ENCODE data around the gene CHRM1. TPM values are rescaled to one million over a fixed set of nuclear protein-coding genes. Genes with fewer than 3 reads are reported as not detected.
A peak's percentile ranks its signal among the peaks of the same experiment; 100 is the strongest.

Gene CHRM1, protein sequence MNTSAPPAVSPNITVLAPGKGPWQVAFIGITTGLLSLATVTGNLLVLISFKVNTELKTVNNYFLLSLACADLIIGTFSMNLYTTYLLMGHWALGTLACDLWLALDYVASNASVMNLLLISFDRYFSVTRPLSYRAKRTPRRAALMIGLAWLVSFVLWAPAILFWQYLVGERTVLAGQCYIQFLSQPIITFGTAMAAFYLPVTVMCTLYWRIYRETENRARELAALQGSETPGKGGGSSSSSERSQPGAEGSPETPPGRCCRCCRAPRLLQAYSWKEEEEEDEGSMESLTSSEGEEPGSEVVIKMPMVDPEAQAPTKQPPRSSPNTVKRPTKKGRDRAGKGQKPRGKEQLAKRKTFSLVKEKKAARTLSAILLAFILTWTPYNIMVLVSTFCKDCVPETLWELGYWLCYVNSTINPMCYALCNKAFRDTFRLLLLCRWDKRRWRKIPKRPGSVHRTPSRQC
- total RNA-seq, result under 1 TPM in 2 of 4 donors, not detected in 2; 0.09 to 0.24 TPM
- polyA plus RNA-seq, result 0.07 TPM
- long read RNA-seq, donor 1, result 0 reads
- long read RNA-seq, donor 2, partial matches to known transcripts, result 0 of 1 reads
- long read RNA-seq, donor 2, other reads (novel, unspliced or antisense), result 0 of 1 reads
- long read RNA-seq, donor 3, result 0 reads
- long read RNA-seq, donor 4, result 0 reads

DNA sequence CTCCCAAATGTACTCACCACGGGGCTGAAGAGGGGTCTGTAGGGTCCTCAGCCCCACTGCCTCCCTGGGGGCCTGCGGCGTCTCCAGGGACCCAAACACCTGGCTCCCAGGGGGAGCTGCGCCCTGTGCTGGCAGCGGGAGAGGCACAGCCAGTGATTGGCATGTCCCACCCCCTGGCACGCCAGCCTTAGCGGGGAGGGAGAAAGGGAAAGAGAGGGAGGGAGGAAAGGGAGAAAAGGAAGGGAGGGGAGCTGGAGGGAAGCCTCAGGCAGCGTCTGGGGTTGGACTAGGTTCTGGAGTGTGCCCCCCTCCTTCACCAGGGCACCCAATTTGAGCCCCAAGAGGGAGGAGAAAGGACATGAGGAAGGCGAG lies at the start of gene CHRM1:
Gene CHRM1 (minus strand): TSS at position 163 of the 372 bp plus-strand sequence. CDS start 10,263 bp downstream, outside the sequence.
- H3K4me1 ChIP-seq (ENCODE audit: control insufficient read depth, insufficient read depth, low read length), result no peaks in the 10 kb centered on the region
- ATAC-seq (peak in 1 of 2 donors; percentile 5), DNase-seq (no peak)
- no peaks in the 10 kb centered on the region for H3K9me3 ChIP-seq (ENCODE audit: control insufficient read depth, low read length)
- WGBS, result 26% methylated on average over 9 of the region's 9 CpGs
- no peaks in the 10 kb centered on the region for H3K27me3 ChIP-seq (ENCODE audit: control insufficient read depth, insufficient read depth)
- intact Hi-C loops (cut with DNase I), result no loop called here
- no peak within 1 kb of the TSS for H3K4me3 ChIP-seq (ENCODE audit: low read length)
- no peak within 1 kb of the TSS for H3K27ac ChIP-seq (ENCODE audit: low read length)

DNA sequence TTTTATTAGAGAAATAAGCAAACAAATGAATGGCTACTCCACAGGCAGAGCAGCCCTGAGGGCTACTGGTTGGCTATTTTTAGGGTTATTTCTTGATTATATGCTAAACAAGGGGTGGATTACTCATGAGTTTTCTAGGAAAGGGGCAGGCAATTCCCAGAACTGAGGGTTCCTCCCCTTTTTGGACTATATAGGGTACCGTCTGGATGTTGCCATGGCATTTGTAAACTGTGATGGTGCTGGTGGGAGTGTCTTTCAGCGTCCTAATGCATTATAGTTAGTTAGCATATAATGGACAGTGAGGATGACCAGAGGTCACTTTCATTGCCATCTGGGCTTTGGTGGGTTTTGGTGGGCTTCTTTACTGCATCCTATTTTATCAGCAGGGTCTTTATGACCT lies 44.4 kb upstream of the CHRM1 start:
- no peaks in the 10 kb centered on the region for H3K4me1 ChIP-seq (ENCODE audit: control insufficient read depth, insufficient read depth, low read length)
- no peaks in the 10 kb centered on the region for H3K27me3 ChIP-seq (ENCODE audit: control insufficient read depth, insufficient read depth)
- no peak overlapping the region for H3K4me3 ChIP-seq (ENCODE audit: low read length)
- no peak overlapping the region for H3K27ac ChIP-seq (ENCODE audit: low read length)
- ATAC-seq, result no peak
- H3K9me3 ChIP-seq (ENCODE audit: control insufficient read depth, low read length), result no peaks in the 10 kb centered on the region
- 41% methylated on average over 2 of the region's 2 CpGs for WGBS
- DNase-seq, result no peak
- intact Hi-C loops (cut with DNase I), result no loop called here

DNA sequence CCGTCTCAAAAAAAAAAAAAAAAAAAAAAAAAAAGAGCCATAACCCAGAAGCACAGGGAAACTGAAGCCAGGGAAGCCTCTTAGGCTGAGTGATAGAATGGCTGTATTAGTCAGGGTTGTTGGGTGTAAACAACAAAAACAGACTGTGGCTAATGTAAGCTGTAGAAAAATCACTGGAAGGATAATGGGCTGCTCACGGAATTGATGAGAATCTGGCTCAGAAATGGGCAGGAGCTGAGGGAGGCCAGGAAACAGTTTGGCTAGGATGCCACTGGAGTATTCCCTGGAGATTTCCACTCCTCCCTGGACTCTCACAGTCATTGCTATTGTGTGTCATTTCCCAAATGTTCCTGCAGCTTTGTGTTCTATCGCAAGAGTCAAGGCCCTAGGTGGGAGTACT lies 41.2 kb upstream of the CHRM1 start:
- Histone ChIP-seq H3K4me3 (ENCODE audit: low read length) (no peak overlapping the region), H3K27ac (ENCODE audit: low read length) (no peak overlapping the region), H3K4me1 (ENCODE audit: control insufficient read depth, insufficient read depth, low read length) (no peaks in the 10 kb centered on the region), H3K27me3 (ENCODE audit: control insufficient read depth, insufficient read depth) (no peaks in the 10 kb centered on the region), H3K9me3 (ENCODE audit: control insufficient read depth, low read length) (no peaks in the 10 kb centered on the region)
- ATAC-seq (no peak), DNase-seq (no peak)
- intact Hi-C loops (cut with DNase I), result no loop called here
- 62% methylated on average over 3 of the region's 3 CpGs for WGBS

DNA sequence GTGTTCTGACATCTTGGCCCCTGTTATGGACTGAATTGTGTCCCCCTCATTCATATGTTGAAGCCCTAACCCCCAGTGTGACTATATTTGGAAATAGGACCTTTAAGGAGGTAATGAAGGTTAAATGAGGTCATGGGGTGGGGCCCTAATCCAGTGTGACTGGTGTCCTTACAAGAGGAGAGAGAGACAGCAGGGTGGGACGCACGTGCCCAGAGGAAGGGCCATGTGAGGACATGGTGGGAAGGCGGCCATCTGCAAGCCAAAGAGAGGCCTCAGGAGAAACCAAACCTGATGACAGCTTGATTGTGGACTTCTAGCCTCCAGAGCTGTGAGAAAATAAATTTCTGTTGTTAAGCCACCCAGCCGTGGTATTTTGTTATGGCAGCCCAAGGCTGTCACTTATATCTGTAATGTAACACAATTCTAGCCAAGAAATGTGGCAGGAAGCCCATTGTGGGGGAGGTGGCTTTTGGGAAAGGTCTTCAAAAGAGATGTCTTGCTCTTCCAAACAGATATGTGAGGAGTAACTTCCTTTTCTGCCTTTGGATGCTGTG lies 39.9 kb upstream of the CHRM1 start:
- WGBS, result 54% methylated on average over 4 of the region's 4 CpGs
- intact Hi-C loops (cut with DNase I), result no loop called here

DNA sequence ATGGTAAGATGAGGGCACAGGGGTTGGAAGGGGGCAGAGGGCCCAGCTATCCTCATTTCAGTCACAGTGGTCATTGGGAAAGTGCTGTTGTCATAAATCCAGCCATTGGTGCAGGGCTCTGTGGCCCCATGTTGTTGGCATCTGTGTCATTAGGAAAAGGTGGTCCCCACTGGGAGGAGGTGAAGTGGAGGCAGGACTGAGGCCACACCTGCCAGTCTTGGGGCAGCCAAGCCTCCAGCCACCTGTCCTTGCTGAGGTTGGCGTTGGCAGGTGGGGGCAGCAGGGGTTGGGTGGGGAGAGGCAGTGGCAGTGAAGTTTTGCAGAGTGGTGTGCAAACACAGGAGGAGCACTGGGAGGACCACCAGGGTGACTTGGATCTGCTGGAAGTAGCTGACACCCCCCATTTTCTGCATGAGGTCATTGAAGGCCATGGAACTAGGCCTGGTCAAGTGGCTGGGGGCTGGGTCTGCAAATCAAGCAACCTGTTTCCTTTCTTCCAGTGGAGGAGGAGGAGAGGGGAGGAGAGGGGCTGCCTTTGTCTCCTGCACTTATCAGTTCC lies 38.3 kb upstream of the CHRM1 start:
- ATAC-seq (no peak), DNase-seq (no peak)
- intact Hi-C loops (cut with DNase I), result no loop called here

More for the DNA sequence above, 39.9 kb upstream of the CHRM1 start:
- H3K4me1 ChIP-seq (ENCODE audit: control insufficient read depth, insufficient read depth, low read length), result no peaks in the 10 kb centered on the region
- ATAC-seq, result no peak
- no peaks in the 10 kb centered on the region for H3K9me3 ChIP-seq (ENCODE audit: control insufficient read depth, low read length)
- H3K27ac ChIP-seq (ENCODE audit: low read length), result no peak overlapping the region
- no peaks in the 10 kb centered on the region for H3K27me3 ChIP-seq (ENCODE audit: control insufficient read depth, insufficient read depth)
- H3K4me3 ChIP-seq (ENCODE audit: low read length), result no peak overlapping the region
- DNase-seq, result no peak

DNA sequence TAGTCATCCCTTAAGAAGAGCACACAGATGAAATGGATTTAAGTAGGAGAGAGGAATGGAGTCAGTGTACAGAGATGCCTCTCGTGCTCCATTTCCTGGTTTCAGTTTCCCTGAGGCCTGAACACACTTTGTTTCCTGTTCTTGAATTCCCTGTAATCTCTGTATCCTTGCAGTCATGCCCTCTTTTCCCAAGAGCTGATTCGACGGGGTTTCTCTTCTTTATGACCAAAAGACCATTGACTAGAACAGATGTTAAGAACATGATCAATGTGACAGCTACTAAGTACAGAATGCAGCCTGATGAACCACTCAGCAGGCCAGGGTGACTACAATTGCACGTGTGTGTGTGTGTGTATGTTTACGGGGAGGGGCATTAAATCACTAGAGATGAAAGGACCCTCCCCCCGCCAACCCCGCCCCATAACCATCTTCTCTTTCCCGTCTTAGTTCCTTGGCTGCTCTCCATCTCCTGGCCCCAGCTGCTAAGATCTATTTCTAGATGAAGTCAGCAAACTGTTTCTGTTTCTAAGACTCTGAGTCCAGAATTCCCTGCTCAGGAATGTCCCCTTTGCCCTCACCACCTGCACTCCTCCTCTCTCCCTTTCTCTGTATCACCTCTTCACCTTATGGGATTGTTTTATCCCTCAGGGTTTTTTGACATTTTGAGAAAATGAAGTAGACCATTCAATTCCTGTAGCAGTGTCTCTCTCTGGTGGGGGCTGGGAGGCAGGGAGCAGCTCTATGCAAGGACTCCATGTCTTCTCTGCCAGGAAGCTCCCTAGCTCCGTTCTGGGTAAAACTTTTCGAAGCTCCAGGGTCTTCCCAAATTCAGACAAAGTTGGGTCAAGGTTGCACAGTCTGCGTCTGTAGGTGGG lies 37.6 kb upstream of the CHRM1 start:
- DNase-seq (no peak), ATAC-seq (no peak)
- no peaks in the 10 kb centered on the region for H3K27me3 ChIP-seq (ENCODE audit: control insufficient read depth, insufficient read depth)
- 27% methylated on average over 11 of the region's 11 CpGs for WGBS
- no peak overlapping the region for H3K27ac ChIP-seq (ENCODE audit: low read length)
- intact Hi-C loops (cut with DNase I), result no loop called here
- H3K4me1 ChIP-seq (ENCODE audit: control insufficient read depth, insufficient read depth, low read length), result no peaks in the 10 kb centered on the region
- H3K9me3 ChIP-seq (ENCODE audit: control insufficient read depth, low read length), result no peaks in the 10 kb centered on the region
- no peak overlapping the region for H3K4me3 ChIP-seq (ENCODE audit: low read length)

More for the DNA sequence above, 38.3 kb upstream of the CHRM1 start:
- WGBS, result 94% methylated on average over 1 of the region's 1 CpG
- H3K27me3 ChIP-seq (ENCODE audit: control insufficient read depth, insufficient read depth), result no peaks in the 10 kb centered on the region
- H3K4me1 ChIP-seq (ENCODE audit: control insufficient read depth, insufficient read depth, low read length), result no peaks in the 10 kb centered on the region
- no peak overlapping the region for H3K27ac ChIP-seq (ENCODE audit: low read length)
- no peaks in the 10 kb centered on the region for H3K9me3 ChIP-seq (ENCODE audit: control insufficient read depth, low read length)
- no peak overlapping the region for H3K4me3 ChIP-seq (ENCODE audit: low read length)

DNA sequence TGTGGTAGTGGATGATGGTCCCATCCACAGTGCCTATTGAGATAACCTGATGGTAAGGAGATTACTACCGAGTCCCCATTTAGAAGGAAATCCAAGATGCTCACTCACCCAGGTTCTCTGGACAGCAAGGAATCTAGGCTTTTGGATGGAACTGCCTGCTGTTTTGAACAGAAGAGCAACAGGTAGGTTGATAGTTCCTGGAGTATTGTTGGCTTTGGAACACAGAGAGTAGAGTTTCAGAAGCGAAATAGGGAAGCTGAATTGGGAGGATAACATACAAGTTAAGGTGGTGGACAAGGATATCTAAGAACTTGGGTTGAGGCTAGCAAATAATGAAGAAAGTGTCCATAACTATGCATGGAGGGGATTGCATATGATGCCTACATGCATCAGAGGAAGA lies 36.0 kb upstream of the CHRM1 start:
- Histone ChIP-seq H3K4me1 (ENCODE audit: control insufficient read depth, insufficient read depth, low read length) (no peaks in the 10 kb centered on the region), H3K4me3 (ENCODE audit: low read length) (no peak overlapping the region), H3K27ac (ENCODE audit: low read length) (no peak overlapping the region), H3K27me3 (ENCODE audit: control insufficient read depth, insufficient read depth) (no peaks in the 10 kb centered on the region), H3K9me3 (ENCODE audit: control insufficient read depth, low read length) (no peaks in the 10 kb centered on the region)
- no peak for ATAC-seq
- whole genome bisulfite sequencing, result 96% methylated on average over 2 of the region's 2 CpGs
- no peak for DNase-seq
- intact Hi-C loops (cut with DNase I), result no loop called here

DNA sequence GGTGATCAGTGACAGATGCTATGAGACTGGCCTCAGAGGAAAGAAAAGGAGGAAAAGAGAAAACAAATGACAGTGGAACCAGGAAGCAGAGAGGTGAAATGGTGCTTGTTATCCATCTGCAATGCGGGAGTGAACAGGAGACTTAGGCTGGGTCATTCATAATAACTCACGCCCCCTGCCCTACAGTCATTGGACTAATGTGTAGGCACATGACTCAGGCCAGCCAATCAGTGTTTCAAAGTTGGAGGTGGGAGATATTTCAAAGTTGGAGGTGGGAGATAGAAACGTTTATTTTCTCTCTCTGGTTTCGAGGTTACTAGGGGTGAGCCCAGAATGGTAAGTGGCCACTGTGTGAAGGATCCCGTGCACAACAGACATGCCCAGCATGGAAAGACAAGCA lies 33.3 kb upstream of the CHRM1 start:
- ATAC-seq (no peak), DNase-seq (no peak)
- WGBS, result 75% methylated on average over 5 of the region's 5 CpGs
- H3K4me3 ChIP-seq (ENCODE audit: low read length), result no peak overlapping the region
- no peaks in the 10 kb centered on the region for H3K27me3 ChIP-seq (ENCODE audit: control insufficient read depth, insufficient read depth)
- H3K4me1 ChIP-seq (ENCODE audit: control insufficient read depth, insufficient read depth, low read length), result no peaks in the 10 kb centered on the region
- H3K27ac ChIP-seq (ENCODE audit: low read length), result no peak overlapping the region
- no peaks in the 10 kb centered on the region for H3K9me3 ChIP-seq (ENCODE audit: control insufficient read depth, low read length)
- intact Hi-C loops (cut with DNase I), result no loop called here

DNA sequence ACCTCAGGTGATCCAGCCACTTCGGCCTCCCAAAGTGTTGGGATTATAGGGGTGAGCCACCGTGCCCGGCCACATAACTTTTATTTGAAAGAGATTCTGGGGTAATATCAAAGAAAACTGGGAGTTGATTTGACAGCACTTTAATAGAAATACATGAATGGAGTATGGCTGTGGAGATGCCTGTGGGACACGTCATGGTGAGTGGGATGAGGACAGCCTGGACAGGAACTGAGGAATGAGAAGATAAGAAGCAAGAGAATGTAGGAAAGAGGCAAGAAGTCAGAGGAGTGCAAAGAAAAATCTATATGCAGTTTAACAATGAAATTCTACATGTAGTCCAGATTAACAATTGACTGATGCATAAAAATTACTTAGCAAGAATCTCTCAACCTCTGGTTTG lies 32.6 kb upstream of the CHRM1 start:
- Histone ChIP-seq H3K27ac (ENCODE audit: low read length) (no peak overlapping the region), H3K9me3 (ENCODE audit: control insufficient read depth, low read length) (no peaks in the 10 kb centered on the region), H3K4me3 (ENCODE audit: low read length) (no peak overlapping the region), H3K4me1 (ENCODE audit: control insufficient read depth, insufficient read depth, low read length) (no peaks in the 10 kb centered on the region), H3K27me3 (ENCODE audit: control insufficient read depth, insufficient read depth) (no peaks in the 10 kb centered on the region)
- ATAC-seq (no peak), DNase-seq (no peak)
- intact Hi-C loops (cut with DNase I), result no loop called here
- WGBS, result 66% methylated on average over 4 of the region's 4 CpGs

DNA sequence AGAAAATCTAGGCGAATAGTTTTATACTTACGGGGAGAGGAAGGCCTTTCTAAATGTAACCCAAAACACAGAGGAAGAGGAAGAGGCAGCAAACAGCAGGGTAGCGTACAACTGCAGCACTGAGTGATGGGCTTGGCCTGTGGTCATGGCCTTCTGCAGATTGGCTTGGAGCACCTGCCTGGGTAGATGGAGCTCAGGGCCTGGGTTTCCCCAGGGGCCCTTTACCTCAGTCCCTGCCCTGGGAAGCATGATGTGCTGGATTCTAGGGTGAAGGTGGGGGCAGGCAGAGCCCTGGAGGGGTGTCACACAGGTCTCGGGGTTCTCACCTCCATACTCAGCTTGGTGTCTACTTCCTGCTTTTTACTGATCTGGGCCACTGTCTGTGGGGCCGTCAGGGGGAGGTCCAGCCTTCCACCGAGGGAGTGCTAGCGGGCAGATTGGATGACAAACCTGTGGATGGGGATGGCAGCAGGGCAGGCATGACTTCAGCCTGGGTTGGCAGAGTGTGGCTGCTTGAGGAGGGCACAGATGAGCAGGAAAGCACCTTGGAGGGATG lies 27.7 kb upstream of the CHRM1 start:
- Histone ChIP-seq H3K4me3 (ENCODE audit: low read length) (no peak overlapping the region), H3K9me3 (ENCODE audit: control insufficient read depth, low read length) (no peaks in the 10 kb centered on the region), H3K27me3 (ENCODE audit: control insufficient read depth, insufficient read depth) (peaks cover 2% of the 10 kb centered on the region), H3K27ac (ENCODE audit: low read length) (no peak overlapping the region), H3K4me1 (ENCODE audit: control insufficient read depth, insufficient read depth, low read length) (no peaks in the 10 kb centered on the region)
- no peak for DNase-seq
- intact Hi-C loops (cut with DNase I), result no loop called here
- WGBS, result 82% methylated on average over 7 of the region's 7 CpGs
- ATAC-seq, result no peak
